ENCODE data around the gene COLEC11.

Gene COLEC11

DNA sequence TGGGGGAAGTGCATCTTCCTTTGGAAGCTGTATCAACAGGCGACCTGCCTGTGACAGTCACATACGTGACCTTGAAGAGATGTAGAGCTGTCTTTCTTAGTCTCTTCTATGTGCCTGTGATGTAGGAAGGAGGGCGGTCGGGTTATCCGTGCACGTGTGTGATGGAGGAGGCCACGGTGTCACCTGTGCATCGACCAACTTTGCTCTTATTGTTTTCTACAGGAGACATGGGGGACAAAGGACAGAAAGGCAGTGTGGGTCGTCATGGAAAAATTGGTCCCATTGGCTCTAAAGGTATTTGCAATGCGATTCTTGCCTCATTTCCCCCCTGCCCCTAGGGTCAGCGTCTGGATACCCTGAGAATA lies 42.4 kb downstream of the COLEC11 start:
- no peak for DNase-seq (ENCODE audit: low read depth in 1 of 2, low spot score in 1 of 2)

DNA sequence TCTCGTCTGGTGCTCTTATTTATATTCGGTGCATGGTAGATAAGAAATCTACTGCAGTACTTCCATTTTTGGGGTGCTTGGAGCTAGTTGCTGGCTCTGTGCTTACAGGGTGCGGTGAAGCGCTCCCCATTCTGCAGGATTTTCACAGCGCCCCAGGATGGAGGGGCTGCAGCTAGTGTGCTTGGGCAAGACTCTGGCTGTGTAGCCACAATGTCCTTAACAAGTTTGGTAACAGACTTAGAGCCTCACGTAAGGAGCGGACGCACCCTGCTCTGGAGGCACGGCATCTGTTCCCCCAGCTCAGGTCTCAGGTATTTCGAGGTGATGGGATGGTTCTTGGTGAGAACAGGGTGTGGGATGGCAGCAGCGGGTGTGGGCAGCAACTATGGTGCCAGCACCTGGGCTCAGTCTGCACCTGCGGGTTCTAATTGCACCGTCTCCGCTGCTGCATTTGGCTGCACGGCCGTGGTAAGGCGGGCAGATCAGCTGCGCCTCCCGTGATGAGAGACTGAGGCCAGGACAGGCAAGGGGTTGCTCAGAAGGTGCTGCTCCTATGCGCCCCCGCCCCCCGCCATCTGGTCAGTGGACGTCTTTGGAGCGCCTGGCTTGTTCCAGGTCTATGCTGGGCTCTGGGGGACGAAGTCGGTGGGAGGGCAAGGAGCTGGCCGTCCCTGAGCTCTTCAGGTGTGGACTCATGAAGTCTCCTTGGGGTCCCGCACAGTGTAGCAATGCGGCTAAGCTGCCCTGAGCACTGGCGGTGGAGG lies 43.0 kb downstream of the COLEC11 start:
- no peak for DNase-seq (ENCODE audit: low read depth in 1 of 2, low spot score in 1 of 2)

DNA sequence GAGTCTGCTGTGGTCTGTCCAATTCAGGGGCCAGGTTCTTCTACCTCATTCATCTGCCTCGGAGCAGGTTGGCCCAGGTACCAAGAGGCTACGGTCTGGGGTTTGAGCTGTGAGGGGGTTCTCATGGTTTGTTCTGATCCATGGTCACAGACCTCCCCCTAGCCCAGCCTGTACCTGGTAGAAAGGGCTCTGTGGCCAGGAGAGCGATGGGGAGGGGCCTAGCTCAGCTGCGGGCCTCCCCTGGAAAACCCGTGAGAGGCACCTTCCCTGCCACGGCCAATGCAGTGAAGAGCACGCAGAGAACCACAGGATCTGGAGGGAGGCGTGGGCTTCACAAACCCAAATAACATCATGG lies 43.5 kb downstream of the COLEC11 start:
- DNase-seq (ENCODE audit: low read depth in 1 of 2, low spot score in 1 of 2): no peak

DNA sequence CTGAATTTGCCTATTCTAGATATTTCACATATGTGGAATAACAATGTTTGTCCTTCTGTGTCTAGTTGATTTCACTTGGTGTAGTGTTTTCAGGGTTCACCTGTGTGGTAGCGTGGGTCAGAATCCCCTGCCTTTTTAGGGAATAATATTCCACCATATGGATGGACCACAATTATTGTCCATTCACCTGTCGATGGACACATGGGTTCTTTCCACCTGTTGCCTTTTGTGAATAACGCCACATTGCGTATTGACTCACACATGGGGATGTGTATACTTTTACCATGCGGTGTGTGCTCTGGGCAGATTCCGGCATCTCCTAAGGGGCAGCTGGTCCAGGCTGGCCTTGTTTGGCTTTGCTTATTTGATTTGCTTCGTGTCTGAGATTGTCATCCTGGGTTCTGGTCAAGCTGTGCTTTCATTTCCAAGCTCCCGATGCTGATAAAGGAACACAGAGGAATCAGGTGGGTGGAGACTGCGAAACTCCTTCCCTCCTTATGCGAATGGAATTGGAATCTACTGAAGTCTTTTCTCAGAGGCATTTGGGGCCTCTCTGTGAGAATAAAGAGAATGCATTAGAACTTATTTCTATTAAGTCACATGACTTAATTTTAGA lies 44.2 kb downstream of the COLEC11 start:
- no peak for DNase-seq (ENCODE audit: low read depth in 1 of 2, low spot score in 1 of 2)

DNA sequence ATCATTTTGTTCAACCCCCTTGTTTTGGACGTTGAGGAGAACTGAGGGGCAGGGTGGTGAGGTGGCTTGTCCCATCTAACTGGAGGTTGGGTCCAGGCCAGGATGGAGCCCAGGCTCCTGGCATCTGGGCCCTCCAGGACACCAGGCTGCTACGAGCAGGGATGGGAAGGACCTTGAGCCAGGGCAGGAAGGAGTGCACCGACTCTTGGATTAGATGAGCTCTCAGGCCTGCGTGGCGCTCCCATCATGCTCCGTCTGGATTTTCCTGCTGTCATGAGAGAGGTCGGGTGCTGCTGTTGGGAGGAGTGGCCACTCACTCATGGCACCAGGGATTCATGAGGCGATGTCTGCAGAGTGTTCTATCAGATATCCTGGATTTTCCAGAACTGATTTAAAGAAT lies 44.7 kb downstream of the COLEC11 start:
- DNase-seq (ENCODE audit: low read depth in 1 of 2, low spot score in 1 of 2): no peak

DNA sequence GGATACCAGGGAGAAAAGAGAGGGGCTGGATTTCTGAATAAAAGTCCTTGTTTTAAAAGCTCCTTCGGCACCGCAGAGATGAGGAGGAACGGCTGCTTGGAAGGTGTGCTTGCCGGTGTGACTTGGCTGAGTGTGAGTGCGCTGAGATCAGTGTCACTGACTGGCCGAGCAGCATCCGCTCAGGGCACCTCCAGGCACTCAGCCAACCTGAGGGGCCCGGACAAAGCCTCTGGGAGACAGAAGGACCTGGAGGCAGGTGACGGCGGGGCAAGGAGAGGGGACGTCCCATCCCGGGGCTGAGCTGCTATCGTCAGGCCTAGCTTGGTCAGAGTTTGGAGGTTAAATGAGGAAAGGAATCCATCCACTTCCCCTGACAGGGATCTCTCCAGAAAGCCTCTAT lies 46.3 kb downstream of the COLEC11 start:
- no peak for DNase-seq (ENCODE audit: low read depth in 1 of 2, low spot score in 1 of 2)

DNA sequence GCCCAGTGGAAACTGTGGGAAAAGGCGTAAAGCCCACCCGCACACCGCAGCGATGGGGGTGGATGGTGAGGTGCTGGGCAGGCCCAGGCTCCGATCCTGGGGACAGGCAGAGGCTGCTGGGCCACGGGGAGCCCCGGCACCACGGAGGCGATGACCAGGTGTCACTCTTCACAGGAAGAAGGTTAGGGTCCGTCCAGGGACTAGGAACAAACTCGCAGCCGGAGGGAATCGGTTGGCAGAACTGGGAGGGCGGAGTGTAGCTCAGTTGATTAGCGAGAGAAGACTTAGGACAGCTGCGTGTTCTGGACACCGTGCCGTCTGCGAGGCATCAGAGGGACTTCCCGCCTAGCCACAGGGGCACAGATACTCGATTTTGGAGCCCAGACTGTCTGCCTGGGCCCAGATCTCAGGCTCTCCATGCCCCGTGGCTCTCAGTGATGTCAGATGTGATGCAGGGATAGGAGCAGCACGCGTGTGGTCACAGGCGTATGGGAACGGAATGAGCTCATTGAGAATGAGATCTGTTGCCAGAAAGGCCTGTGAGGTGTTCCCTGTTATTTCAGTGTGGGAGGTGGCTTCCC lies 47.0 kb downstream of the COLEC11 start:
- no peak for DNase-seq (ENCODE audit: low read depth in 1 of 2, low spot score in 1 of 2)

DNA sequence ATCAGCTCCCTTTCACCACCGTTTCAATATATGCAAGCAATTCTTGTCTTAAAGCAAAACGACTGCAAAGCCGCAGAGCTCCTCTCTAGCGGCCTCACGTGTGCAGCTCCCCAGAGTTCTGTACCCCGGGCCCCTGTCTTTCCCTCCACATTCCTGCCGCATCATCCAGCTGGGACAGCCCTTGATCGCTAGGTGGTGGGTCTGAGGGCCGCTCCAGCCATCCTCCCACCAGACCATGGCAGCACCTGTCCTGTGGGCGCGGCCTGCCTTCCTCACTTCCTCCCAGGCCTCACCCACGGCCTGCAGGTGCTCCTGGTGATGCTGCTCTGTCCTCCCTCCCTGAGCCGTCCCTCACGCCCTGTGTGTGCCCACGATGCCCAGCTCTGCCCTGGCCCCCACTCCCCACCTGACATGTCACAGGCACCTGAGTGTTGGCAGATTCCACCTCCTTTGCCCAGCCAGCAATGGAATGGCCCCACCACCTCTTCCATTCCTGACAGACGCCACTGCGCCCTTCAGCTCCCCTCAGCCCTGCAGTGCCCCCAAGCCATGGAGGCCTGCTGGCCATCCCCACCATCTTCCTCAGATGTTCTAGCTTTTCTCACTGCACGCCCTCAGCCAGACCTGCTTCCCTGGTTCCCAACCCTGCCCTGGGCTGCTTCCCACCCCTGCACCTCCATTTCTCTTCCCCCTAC lies 47.8 kb downstream of the COLEC11 start:
- DNase-seq (ENCODE audit: low read depth in 1 of 2, low spot score in 1 of 2): no peak

DNA sequence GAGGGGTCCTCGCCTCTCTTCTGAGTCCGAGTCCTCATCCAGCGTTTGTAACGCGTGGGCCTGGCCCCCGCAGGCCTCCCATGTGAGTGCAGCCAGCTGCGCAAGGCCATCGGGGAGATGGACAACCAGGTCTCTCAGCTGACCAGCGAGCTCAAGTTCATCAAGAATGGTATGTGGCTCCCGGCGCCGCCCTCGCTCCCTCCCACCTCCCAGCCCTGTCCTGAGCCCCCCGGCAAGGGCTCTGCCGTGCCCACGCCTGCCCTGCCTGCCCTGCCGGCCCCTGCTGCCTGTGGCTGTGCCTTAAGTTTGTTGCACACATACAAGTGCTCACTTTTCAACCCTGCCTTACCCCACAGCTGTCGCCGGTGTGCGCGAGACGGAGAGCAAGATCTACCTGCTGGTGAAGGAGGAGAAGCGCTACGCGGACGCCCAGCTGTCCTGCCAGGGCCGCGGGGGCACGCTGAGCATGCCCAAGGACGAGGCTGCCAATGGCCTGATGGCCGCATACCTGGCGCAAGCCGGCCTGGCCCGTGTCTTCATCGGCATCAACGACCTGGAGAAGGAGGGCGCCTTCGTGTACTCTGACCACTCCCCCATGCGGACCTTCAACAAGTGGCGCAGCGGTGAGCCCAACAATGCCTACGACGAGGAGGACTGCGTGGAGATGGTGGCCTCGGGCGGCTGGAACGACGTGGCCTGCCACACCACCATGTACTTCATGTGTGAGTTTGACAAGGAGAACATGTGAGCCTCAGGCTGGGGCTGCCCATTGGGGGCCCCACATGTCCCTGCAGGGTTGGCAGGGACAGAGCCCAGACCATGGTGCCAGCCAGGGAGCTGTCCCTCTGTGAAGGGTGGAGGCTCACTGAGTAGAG lies 48.7 kb downstream of the COLEC11 start:
- no peak for DNase-seq (ENCODE audit: low read depth in 1 of 2, low spot score in 1 of 2)

DNA sequence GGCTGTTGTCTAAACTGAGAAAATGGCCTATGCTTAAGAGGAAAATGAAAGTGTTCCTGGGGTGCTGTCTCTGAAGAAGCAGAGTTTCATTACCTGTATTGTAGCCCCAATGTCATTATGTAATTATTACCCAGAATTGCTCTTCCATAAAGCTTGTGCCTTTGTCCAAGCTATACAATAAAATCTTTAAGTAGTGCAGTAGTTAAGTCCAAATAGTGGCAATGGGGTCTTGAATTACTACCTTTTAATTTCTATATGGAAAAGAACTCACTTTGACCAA lies 49.3 kb downstream of the COLEC11 start:
- DNase-seq (ENCODE audit: low read depth in 1 of 2, low spot score in 1 of 2): no peak

DNA sequence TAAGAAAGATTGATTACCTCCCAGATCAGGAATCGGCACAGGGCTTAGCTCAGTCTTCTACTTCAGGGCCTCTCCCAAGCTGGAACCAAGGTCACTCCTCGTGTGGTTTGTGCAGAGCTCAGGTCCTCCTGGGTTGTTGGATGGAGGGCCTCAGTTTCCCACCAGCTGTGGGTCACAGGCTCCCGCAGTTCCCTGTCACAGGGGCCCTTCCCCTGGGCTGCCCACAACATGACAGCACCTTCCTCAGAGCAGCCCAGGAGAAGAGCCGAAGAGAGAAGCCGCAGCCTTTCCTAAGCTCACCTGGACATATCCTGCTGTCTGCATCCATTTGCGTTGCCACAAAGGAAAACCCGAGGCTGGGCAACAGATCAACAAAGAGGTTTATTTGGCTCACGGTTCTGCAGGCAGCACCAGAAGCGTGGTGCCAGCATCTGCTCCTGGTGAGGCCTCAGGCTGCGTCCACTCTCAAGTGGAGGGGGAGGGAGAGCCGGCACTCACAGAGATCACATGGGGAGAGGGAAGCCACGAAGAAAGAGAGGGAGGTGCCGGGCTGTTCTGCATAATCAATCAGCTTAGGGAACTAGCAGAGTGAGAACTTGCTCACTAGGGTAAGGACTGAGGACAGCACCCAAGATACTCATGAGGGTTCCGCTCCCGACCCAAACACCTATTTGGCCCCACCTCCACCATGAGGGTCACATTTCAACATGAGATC lies 50.1 kb downstream of the COLEC11 start:
- no peak for DNase-seq (ENCODE audit: low read depth in 1 of 2, low spot score in 1 of 2)

DNA sequence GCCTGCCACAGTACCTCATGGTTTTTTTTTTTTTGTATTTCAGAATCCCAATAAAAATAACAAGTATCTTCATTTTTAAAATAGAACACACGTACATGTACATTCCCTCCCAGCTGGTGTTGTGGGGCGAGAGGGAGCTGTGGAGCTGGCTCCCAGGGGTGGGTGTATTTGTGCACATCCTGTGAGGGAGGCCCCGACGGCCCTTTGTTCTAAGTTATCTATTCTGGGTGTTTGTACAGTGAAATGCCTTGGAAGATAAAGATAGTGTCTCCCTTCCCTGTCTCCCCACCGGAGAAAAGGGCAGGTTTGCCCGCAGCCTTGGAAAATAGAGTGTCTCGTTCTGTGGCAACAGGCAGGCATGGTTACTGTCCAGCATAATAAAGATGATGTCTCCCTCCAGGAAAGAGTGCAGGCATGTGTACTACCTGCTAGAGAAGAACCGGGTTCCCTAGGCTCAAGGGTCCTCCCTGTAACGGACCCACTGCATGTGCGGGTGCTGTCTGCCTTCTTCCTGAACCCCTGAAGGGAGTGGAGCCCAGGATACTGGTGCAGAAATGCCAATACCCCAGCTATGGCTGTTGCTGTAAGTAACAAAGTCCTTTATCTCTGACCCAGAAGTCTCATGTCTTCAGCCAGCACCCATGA lies 51.0 kb downstream of the COLEC11 start:
- DNase-seq (ENCODE audit: low read depth in 1 of 2, low spot score in 1 of 2): no peak

DNA sequence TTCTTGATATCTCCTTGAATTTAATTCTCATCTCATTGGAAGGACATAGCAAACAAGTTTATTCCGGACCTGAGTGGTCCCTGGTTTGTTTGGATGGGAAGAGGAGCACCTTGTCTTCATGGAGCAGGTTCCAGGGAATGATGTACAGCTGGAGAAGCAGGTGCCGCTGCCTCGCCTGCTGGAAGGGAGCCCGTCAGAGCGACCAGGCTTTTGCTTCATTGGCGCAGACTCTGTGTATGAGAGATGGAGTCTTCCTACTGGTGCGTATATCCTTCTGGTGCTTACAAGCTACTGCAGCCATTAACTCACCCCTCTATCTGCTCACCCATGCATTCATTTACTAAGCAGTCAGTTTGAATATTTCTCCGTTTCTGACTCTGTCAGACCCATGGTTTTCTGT lies 51.5 kb downstream of the COLEC11 start:
- no peak for DNase-seq (ENCODE audit: low read depth in 1 of 2, low spot score in 1 of 2)

DNA sequence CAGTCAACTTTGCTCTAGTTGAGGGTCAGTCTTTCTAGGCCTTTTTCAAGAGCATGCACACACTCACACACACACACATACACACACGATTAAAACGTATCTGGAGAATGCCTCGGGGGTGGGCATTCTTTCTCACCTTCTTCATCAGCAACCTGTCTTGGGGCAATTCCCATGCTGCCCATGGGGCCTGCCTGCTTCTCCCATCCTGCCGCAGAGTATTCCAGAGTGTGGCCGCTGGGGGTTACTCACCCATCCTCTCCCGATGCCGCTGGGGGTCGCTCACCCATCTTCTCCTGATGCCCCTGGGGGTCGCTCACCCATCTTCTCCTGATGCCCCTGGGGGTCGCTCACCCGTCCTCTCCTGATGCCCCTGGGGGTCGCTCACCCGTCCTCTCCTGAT lies 52.3 kb downstream of the COLEC11 start:
- DNase-seq (ENCODE audit: low read depth in 1 of 2, low spot score in 1 of 2): no peak

DNA sequence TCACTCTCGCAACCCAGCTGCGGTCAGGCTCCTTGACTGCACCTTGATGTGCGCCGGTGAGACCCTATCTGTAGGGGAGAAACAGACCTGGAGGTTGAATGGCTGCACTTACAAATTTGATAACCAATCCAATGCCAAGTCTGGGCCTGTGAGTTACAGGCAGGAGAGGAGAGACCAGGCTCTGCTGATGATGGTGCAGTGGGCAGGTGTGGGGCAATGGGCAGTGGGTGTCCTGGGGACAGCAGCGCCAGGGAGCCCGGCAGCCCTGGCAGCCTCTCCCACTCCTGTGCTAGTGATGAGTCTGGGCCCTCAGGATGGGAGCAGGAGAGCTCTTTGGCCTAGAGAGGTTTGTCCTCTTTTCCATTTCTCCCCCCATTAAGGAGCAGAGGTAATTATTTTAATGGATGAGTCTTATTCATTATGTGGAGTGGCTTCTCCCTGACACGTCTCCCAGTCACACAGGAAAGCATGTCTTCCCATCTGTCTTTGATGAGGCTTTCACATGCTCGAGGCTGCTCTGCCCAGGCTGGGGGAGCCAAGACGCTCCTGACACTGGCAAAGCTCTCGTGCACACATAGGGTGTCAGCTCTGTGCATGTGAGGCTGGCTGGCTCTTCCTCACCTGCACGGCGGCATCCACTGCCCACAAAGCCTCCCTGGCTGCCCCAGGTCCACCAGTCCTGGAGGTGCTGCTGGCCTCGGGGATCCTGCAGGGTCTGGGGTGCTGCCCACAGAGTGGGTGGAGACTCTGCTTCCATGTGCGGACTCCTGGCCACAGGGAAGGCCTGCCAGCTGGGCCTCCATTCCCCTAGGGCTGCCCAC lies 53.1 kb downstream of the COLEC11 start:
- DNase-seq (ENCODE audit: low read depth in 1 of 2, low spot score in 1 of 2): no peak

DNA sequence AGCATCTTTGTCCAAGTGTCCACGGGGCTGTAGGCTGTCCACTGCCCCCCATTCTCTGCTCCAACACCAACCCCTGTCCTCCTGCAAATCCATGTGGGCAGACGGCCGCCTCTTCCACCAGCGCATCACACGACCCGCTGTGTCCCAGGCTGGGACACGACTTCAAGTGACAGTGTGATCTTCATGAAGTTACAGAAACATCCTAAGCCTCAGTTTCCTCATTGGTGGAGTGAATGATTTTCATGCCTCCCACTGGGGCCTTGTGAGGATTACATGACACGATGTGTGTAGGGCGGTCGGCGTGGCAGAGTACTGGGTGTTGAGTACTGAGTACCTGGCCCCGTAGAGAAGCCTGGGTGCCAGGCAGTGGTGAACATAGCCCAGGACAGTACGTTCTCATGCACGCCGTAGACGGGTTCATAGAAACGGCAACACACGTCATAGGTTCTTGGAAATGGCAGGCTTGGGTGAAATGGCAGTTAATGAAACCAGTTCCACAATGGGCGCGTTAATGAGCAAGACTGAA lies 53.8 kb downstream of the COLEC11 start:
- no peak for DNase-seq (ENCODE audit: low read depth in 1 of 2, low spot score in 1 of 2)

DNA sequence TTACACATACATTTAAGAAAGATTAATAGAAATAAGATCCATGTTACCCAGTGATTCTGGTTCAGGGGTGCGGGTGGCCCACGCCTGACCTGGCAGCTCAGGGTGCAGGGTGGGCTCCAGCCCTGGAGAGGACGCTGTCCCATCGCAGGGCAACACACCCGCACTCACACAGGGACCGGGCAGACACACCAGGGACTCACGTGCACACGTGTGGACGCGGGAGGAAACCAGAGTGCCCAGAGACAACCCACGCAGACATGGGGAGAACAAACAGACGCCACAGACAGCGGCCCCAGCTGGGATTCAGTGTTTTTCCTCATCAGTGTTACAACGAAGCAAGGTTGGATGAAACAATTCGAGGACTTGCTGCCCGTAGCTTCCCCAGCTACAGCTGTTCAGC lies 54.7 kb downstream of the COLEC11 start:
- no peak for DNase-seq (ENCODE audit: low read depth in 1 of 2, low spot score in 1 of 2)

DNA sequence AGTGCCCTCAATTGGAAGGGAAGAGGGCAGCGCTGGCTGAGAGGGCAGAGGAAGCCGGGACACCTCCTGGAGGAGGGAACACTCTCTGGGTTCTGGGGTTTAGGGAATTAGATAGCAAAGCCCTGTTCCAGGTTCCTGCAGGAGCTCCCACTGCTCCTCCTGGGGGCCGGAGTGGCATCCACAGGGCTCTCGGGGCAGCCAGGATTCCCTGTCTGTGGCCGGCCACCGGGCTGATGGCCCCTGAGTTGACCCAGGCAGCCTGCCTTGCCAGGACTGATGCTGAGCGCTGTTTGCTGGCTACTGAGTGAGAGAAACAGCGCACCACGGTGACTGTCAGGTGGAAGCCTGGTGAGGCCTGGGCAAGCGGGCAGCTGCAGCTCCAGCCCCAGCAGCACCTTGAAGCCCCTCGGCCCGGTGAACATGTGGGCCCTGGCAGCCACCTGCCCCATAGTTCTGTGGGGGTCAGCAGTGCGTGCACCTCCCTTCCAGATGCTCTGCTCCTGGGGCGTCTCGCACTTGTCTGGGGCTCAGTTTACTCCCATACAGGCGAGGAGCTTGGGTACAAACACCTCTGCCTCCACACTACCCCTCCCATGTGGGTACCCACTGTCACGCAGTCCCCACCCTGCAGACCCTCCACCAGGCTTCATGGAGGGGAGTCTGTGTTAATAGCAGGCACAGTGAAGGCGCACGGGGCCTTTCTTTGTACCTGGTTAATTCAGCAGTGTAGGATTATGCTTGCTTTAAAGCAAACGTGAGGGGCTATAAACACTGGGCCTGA lies 55.4 kb downstream of the COLEC11 start:
- no peak for DNase-seq (ENCODE audit: low read depth in 1 of 2, low spot score in 1 of 2)

All from activated CD4-positive, alpha-beta T cell treated with anti-CD3 and anti-CD28 coated beads, Interleukin-2, amount 50 U/mL, for 24 hours (primary cell).